Measurements from ENCODE around the gene KIF26A. TPM values are rescaled to one million over a fixed set of nuclear protein-coding genes. Genes with fewer than 3 reads are reported as not detected.
"Not testable (repeated sequence)": the region's sequence is repeated elsewhere in the genome, so short reads cannot be mapped to it uniquely, and the experiment has no call there.

The KIF26A gene
- total RNA-seq, 2 donors from 2014 or later, result 3.9 to 4.7 TPM

DNA sequence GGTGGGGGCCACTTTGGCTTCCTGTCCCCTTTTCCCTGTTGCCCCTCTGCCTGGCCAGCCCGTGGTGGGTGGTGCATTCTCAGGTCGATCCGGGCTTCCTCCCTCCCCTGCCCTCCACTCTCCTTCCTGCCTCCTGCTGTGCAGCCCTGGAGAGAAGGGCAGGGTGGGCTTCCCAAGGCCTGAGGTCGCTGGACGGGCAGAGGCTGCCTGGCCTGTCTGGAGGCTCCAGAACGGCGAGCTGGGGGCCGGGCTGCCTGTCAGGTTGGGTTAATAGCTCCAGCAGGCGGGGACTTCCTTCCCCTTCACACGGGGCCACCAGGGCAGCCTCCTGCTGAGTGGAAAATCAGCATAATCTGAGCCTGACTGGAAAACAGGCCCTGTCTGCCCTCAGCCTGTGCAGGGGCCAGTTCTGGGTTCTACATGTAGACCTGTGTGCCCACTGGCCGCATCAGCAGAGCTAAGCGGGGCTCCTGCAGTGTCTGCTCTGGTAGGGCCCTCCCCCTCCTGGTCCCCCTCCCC lies 11.3 kb downstream of the KIF26A start:
- H3K9me3 ChIP-seq (ENCODE audit: control insufficient read depth, low read length, poor library complexity, severe bottlenecking), result no peaks in the 10 kb centered on the region
- ATAC-seq, result no peak
- no peak overlapping the region for H3K4me3 Mint-ChIP-seq

DNA sequence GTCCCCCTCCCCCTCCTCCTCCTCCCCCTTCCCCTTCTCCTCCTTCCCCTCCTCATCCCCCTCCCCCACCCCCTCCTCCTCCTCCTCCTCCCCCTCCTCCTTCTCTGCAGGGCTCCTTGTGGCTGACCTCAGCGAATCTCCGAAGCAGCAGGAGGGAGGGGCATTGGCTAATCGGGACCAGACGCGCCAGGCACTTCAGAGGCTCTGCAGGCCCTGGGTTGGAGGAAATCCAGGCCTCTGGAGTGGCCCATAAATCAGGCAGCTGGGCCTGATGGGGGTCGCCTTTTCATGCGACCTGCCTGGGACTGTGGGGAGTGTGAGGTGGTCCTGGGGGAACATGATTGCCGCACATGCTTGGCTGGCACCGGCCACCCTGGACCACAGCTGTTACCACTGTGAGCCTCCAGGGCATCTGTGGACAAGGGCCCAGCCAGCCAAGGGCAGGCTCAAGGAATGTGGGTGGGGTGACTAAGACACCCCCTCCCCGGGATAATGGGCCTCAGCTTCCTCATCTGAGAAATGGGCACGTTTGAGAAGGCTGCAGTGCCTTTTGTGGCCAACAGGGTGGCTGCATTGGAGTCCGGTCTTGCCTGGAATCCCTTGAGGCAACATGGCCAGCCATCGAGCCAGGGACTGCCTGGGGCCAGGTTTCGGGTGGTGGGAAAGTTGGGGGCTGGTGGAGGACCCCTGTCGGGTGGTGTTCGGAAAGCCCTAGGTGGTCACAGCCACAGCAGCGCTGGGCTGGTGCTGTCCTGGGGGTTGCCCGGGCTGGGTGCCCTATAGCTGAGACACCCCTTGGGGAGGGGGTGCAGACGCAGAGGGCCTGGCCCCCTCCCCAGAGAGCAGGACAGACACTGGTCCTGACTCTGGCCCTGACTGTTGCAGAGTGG lies 12.0 kb downstream of the KIF26A start:
- Mint-ChIP-seq H3K36me3 (ENCODE audit: low read depth) (no peaks in the 10 kb centered on the region), H3K27ac (no peak overlapping the region), H3K4me1 (peaks cover 7% of the 10 kb centered on the region), H3K27me3 (peaks cover 9% of the 10 kb centered on the region), H3K4me3 (no peak overlapping the region)
- DNase-seq, result no peak
- H3K9me3 ChIP-seq (ENCODE audit: control insufficient read depth, low read length, poor library complexity, severe bottlenecking), result no peaks in the 10 kb centered on the region
- no peak for ATAC-seq

More for the DNA sequence above, 11.3 kb downstream of the KIF26A start:
- DNase-seq, result no peak
- H3K4me1 Mint-ChIP-seq, result peaks cover 7% of the 10 kb centered on the region
- peaks cover 9% of the 10 kb centered on the region for H3K27me3 Mint-ChIP-seq
- no peaks in the 10 kb centered on the region for H3K36me3 Mint-ChIP-seq (ENCODE audit: low read depth)
- no peak overlapping the region for H3K27ac Mint-ChIP-seq

DNA sequence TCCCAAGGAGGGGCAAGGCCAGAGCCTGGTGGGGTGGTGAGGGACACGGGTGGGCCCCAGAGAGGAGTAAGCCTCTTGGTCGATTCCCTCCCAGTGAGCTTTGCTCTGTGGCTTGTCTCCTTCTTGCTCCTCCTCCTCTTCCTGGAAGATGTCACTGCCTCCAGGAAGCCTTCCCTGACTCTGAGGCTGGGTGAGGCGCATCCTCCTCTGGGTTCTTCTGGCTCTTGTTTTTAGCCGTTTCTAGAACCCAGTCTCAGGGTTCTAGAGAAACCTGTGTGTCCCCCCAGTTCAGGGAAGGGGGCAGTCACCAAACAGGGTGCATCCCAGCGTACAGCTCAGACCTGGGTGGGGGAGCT lies 12.6 kb downstream of the KIF26A start:
- H3K9me3 ChIP-seq (ENCODE audit: control insufficient read depth, low read length, poor library complexity, severe bottlenecking), result no peaks in the 10 kb centered on the region
- Mint-ChIP-seq H3K4me3 (no peak overlapping the region), H3K4me1 (peaks cover 5% of the 10 kb centered on the region), H3K27ac (no peak overlapping the region), H3K27me3 (peaks cover 5% of the 10 kb centered on the region), H3K36me3 (ENCODE audit: low read depth) (no peaks in the 10 kb centered on the region)
- DNase-seq, result no peak
- no peak for ATAC-seq

DNA sequence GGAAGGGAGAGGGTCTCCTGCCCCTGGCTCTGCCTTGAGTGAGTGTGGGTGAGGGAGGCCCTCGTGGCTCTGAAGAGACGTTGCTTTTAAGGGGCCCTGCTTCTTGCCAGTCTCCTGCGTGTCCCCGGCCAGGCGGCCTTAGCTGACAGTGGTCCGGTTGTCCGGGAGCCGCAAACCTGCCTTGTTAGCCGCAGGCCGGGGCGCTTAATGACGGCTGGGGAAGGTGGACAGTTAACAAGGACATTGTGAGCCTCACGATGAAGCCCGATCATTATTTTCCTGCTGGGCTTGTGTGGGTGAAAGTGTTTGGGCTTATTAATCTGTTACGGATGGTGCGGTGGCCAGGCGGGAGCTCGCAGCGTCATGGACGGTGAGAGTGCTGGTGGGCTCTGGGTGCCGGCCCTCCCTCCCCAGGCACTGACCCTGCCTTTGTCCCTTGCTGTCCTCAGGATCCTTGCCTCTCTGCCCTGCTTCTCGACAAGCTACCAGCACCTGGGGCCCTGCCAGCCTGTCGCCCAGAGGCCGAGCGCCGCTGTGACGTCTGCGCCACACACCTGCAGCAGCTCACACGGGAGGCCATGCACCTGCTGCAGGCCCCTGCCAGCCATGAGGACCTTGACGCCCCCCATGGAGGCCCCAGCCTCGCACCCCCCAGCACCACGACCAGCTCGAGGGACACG lies 13.3 kb downstream of the KIF26A start:
- Mint-ChIP-seq H3K27me3 (no peaks in the 10 kb centered on the region), H3K27ac (no peak overlapping the region), H3K4me3 (no peak overlapping the region), H3K36me3 (ENCODE audit: low read depth) (no peaks in the 10 kb centered on the region), H3K4me1 (peaks cover 2% of the 10 kb centered on the region)
- DNase-seq (no peak), ATAC-seq (no peak)
- no peaks in the 10 kb centered on the region for H3K9me3 ChIP-seq (ENCODE audit: control insufficient read depth, low read length, poor library complexity, severe bottlenecking)

DNA sequence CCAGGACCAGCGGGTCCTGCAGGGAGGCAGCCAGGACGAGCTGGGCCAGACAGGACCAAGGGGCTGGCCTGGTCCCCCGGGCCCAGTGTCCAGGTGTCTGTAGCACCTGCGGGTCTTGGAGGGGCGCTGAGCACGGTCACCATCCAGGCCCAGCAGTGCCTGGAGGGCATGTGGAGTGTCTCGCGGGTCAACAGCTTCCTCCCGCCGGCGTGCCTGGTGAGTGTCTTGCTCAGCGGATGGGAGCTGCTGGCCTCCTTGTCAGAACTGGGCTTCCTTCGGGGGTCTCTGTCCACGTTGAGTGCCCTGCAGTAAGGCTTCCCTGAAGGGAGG lies 13.8 kb downstream of the KIF26A start:
- Mint-ChIP-seq H3K27ac (no peak overlapping the region), H3K36me3 (ENCODE audit: low read depth) (no peaks in the 10 kb centered on the region), H3K27me3 (no peaks in the 10 kb centered on the region), H3K4me3 (no peak overlapping the region), H3K4me1 (peaks cover 2% of the 10 kb centered on the region)
- ATAC-seq (no peak), DNase-seq (no peak)
- H3K9me3 ChIP-seq (ENCODE audit: control insufficient read depth, low read length, poor library complexity, severe bottlenecking), result no peaks in the 10 kb centered on the region

DNA sequence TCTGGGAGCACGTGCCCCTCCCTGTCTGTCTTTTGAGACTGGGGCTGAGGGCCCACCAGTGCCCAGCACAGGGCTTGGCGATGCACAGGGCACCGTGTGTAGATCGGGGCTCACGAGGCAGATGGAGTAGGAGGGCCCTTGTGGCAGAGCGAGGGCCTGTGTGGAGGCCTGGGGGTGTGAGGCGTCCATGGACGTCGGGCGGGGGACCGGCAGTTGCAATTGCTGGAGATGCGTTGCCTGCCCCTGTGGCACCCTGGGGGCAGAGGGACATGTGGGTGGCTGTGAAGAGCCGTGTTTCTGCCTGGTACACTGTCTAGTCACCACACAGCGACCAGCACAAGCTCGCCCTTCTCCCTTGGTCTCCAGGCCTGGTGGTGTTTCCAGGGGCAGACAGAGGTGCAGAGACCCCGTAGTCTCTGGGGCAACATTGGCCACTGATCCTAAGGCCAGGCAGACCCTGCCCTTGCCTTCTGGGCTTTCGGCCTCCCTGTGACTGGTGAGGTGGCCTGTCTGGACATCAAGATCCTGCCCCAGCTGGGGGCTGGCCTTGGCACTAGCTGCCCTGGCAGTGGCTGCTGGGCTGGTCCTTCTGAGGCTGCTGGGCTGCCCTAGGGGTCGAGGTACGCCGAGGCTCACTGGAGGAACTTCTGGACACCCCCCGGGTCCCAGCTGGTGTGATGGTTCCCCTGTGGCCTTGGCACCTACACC lies 14.5 kb downstream of the KIF26A start:
- Mint-ChIP-seq H3K27me3 (no peaks in the 10 kb centered on the region), H3K36me3 (ENCODE audit: low read depth) (no peaks in the 10 kb centered on the region), H3K4me1 (peaks cover 2% of the 10 kb centered on the region), H3K4me3 (no peak overlapping the region), H3K27ac (no peak overlapping the region)
- no peaks in the 10 kb centered on the region for H3K9me3 ChIP-seq (ENCODE audit: control insufficient read depth, low read length, poor library complexity, severe bottlenecking)
- no peak for DNase-seq
- ATAC-seq, result no peak

DNA sequence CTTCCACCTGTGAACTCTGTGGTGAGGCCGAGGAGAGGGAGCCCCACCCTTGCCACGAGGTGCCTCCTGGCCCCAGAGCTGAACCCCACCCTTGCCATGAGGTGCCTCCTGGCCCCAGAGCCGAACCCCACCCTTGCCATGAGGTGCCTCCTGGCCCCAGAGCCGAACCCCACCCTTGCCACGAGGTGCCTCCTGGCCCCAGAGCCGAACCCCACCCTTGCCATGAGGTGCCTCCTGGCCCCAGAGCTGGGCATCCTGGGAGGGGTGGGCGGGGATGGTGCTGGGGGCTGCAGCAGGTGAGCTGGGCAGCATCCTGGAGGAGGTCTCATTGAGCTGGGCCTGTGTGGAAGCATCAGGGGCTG lies 15.0 kb downstream of the KIF26A start:
- not testable (repeated sequence) for DNase-seq; H3K36me3 Mint-ChIP-seq (ENCODE audit: low read depth); H3K27me3 Mint-ChIP-seq; H3K27ac Mint-ChIP-seq; ATAC-seq; H3K4me1 Mint-ChIP-seq; H3K9me3 ChIP-seq (ENCODE audit: control insufficient read depth, low read length, poor library complexity, severe bottlenecking); H3K4me3 Mint-ChIP-seq

DNA sequence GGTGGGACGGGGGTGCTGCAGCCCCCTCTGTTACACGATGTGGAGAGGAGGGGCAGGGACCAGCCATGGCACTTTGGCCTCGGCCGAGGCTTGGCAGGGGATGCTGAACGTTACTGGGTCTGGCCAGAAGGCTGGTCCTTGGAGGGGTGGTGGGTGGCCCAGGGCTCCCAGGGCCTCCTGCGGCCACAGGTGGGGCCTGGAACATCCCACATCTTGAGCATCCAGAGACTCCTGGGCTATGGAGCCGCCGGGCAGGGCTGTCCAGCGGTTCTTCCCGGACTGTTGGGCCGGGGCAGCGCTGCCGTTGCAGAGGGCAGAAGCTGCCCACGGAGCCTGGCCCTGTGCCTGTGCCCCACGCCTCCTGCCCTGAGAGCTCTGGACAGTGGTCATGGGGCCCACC lies 15.9 kb downstream of the KIF26A start:
- H3K36me3 Mint-ChIP-seq (ENCODE audit: low read depth), result no peaks in the 10 kb centered on the region
- H3K27ac Mint-ChIP-seq, result no peak overlapping the region
- DNase-seq (no peak), ATAC-seq (no peak)
- H3K4me1 Mint-ChIP-seq, result no peaks in the 10 kb centered on the region
- no peak overlapping the region for H3K4me3 Mint-ChIP-seq
- H3K27me3 Mint-ChIP-seq, result no peaks in the 10 kb centered on the region
- no peaks in the 10 kb centered on the region for H3K9me3 ChIP-seq (ENCODE audit: control insufficient read depth, low read length, poor library complexity, severe bottlenecking)

DNA sequence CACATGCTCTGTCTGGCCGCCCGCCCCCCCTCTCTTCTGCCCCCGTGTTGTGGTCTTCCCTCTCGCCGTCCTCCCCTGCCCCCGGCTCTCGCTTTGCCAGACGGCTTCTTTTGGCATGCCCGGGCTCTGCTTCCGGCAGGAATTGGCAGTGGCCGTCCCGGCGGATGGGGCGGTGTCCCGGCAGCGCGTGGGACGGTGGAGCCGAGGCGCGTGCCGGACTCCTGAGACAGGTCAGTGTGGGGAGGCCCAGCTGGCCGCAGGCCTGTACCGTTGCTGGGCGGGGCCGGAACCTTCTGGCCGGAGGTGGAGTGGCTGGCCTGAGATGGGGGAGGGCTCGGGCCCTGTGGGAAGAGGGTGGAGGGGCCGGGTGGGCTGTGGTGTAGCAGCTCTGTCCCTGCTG lies 17.1 kb downstream of the KIF26A start:
- H3K9me3 ChIP-seq (ENCODE audit: control insufficient read depth, low read length, poor library complexity, severe bottlenecking), result no peaks in the 10 kb centered on the region
- DNase-seq (no peak), ATAC-seq (no peak)
- Mint-ChIP-seq H3K27ac (no peak overlapping the region), H3K36me3 (ENCODE audit: low read depth) (no peaks in the 10 kb centered on the region), H3K4me1 (no peaks in the 10 kb centered on the region), H3K27me3 (no peaks in the 10 kb centered on the region), H3K4me3 (no peak overlapping the region)

DNA sequence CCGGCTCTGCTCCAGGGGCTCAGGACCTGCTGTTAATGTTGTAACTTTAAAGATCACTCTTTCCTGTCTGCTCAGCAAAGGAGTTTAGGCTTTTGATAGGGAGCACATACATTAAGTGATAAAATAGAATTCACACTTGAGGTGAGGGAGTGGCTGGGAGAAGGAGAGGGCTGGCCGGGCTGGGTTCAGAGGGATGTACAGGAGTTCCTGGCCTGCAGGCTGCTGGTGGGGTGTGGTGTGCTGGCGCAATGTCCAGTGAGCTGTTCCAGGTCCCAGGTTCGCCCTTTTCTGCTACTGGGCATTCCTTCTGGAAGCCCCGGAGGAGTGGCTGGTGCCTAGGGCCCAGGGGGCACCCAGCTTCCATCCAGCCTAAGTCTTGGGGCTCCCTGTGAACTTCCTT lies 17.8 kb downstream of the KIF26A start:
- H3K4me1 Mint-ChIP-seq, result no peaks in the 10 kb centered on the region
- no peak overlapping the region for H3K27ac Mint-ChIP-seq
- no peak for ATAC-seq
- H3K27me3 Mint-ChIP-seq, result no peaks in the 10 kb centered on the region
- no peak overlapping the region for H3K4me3 Mint-ChIP-seq
- H3K36me3 Mint-ChIP-seq (ENCODE audit: low read depth), result no peaks in the 10 kb centered on the region
- DNase-seq, result no peak
- no peaks in the 10 kb centered on the region for H3K9me3 ChIP-seq (ENCODE audit: control insufficient read depth, low read length, poor library complexity, severe bottlenecking)

DNA sequence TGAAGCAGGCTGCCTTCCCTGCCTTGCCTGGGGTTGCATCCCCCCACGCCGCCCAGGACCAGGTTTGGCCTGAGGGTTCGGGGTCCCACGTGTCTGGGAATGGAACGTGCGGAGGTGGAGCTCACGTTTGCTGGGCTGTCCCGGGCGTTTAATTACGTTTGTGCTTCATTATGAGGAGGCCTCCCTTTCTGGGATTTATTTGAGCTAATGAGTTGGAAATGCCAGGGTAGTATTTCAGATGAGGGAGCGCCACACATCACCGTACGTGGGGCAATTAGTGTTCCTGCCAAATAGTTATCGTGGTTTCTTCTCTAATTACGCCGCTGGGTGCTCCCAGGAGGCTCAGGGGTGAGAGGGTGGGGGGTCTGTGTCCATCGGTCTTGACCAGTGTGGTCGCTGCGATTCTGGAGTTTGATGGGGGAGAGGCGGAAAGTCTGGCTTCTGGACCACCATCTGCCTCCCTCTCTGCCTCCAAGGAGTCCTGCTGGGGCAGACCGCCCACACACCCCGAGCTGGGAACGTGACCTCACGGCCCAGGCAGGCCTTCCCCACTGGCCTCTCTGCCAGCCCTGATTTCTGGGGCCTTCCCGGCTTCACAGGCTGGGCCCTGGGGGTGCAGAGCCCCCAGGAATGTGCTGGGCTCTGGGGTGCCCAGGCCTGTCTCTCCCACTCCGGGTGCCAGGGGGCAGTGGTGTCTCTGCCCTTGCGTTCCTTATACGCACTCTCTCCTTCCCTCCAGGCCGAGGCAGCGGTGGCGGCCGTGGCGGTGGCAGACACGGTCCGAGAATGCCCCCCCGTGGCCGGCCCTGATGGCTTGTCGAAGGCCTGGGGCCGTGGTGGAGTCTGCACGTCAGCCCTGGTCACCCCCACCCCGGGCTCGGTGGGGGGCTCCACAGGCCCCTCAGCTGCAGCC lies 18.9 kb downstream of the KIF26A start:
- no peak for DNase-seq
- H3K4me1 Mint-ChIP-seq, result no peaks in the 10 kb centered on the region
- H3K36me3 Mint-ChIP-seq (ENCODE audit: low read depth), result no peaks in the 10 kb centered on the region
- H3K9me3 ChIP-seq (ENCODE audit: control insufficient read depth, low read length, poor library complexity, severe bottlenecking), result no peaks in the 10 kb centered on the region
- no peaks in the 10 kb centered on the region for H3K27me3 Mint-ChIP-seq
- no peak overlapping the region for H3K27ac Mint-ChIP-seq
- no peak overlapping the region for H3K4me3 Mint-ChIP-seq
- ATAC-seq, result no peak

DNA sequence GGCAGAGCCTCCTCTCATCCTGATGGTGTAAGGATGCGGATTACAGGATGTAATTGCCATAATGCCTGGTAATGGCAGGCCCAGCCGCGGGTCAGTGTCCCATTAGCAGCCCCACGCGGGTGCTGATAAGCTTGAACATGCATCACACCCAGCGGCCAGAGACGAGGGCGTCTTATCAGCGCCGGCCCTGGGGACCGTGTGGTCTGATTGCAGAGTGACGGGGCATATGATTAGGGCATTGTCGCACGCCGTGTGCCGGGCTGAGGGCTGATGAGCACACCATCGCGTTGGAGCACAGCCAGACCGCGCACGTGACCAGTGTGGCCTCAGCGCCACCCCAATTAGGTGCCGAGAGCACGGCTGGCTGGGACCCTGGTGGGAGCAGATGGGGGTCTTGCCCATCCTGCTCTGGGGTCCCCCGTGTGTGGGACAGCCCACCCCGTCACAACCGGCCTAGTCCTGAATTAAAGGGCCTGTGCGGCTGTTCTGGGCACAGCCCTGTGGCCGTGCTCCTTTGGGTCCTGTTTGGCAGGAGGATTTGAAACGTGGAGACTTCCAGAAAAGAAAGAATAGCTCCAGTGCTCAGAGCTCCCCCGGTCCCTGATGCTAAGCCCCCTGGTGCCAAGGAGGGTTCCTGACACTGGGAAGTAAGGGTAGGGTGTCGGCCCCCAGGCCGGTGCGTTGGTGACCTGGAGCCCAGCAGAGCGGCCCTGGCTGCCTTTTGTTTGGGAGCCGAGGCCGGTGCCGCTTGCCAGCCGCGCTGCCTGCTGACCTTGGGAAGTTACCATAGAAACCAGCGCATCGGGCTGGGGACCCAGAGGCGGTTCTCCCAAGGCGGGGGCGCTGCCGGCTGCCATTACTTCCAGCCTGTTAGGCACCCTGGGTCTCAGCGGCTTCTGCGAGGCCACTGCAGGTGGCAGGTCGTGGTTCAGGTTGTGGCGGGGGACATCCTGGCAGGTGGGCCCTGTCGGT lies 20.7 kb downstream of the KIF26A start:
- ATAC-seq, result no peak
- no peaks in the 10 kb centered on the region for H3K4me1 Mint-ChIP-seq
- no peaks in the 10 kb centered on the region for H3K36me3 Mint-ChIP-seq (ENCODE audit: low read depth)
- DNase-seq, result no peak
- H3K4me3 Mint-ChIP-seq, result no peak overlapping the region
- H3K9me3 ChIP-seq (ENCODE audit: control insufficient read depth, low read length, poor library complexity, severe bottlenecking), result no peaks in the 10 kb centered on the region
- no peaks in the 10 kb centered on the region for H3K27me3 Mint-ChIP-seq
- no peak overlapping the region for H3K27ac Mint-ChIP-seq

Data from T-helper 17 cell (primary cell).